NCI-H460 (cell line): ENCODE results near the gene BBLN. TPM values are rescaled to one million over a fixed set of nuclear protein-coding genes. Genes with fewer than 3 reads are reported as not detected.

Experiments
- DNase-seq: peaks from one replicate; pipeline ENCODE4 v3.0.0-alpha.2; 2016; ENCODE audit warnings: low read depth; ENCODE audit errors: extremely low read depth
- total RNA-seq: library from RNA; depleted of rRNA; stranded (reverse); fragments of >200 nt; shearing (Covaris generic); gene quantifications from 2 replicates; pipeline ENCODE4 v1.2.3, GENCODE V29; 2014

Gene BBLN
- total RNA-seq, 1 experiment from 2014 or later, result 86.7 TPM

DNA sequence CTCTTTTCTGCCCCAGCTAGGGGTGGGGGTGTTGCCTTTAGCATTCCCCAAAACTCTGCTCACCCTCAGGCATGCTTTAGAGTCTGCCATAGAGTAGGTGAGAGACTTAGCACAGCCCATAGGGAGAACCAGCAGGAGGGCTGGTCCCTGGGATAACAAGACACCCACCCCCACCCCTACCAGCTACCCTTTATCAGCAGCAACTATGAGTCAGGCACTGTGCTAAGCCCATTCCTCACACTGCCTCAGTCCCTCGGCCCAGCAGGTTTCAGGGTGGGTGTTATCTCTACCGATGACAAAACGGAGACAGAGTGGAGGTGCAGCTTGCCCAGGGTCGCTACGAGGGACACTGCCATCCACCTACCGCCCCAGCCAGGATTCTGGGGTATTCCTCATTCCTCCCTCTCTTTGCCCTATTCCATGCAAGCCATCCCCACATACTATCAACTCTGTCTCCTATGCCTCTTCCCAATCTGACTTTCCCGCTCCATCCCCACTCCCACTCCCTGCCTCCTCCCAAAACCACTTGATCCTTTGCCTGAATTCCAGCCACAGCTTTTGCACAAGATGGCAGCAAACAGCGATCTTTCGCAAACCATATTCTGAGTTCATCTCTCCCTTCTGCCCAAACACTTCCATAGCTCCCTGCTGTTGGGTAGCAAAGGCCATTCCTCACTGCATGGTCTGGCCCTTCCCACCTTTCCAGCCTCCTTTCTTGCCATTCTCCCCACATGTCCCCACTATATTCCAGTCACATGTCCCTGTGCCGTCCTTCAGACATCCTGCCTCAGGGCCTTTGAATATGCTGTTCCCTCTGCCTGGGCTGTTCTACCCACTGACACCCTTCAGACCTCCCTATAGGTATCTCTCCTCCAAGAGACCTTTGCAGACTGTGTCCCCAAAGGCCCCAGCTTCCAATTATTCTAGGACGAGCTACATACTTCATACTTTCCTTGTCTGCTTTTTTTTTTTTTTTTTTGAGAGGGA is 26.2 kb downstream of the BBLN start:
- no peak for DNase-seq

DNA sequence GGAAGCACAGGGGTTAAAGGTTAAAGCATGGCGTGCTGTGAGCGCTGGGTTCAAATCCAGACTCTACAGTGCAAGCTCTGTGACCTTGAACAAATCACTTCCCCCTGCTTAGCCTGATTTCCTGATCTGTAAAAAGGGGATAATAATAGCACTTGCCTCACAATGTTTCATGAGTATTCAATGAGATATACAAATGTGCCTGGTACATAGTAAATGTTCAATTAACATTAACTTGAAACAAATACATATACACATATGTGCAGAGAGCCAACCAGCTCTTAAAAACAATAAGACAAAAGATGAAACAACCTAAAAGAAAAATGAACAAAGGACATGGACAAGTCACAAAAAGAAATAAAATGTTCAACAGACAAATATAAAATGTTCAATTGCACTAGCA is 27.3 kb downstream of the BBLN start:
- DNase-seq, result no peak

DNA sequence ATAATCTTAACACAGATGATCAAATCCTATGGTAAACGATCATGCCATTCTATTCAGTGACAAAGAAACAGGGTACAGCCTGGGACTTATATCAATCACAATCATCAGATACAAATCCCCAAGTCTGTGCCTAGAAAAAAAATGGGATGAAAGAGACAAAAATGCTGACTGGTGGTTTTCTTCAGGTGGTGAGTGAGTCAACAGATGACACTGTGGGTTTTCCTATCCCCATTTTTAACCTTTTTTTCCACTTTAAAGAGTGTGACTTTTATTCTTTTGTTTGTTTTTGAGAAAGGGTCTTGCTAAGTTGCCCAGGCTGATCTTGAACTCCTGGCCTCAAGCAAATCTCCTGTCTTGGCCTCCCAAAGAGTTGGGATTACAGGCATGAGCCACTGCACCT is 28.1 kb downstream of the BBLN start:
- DNase-seq, result no peak

DNA sequence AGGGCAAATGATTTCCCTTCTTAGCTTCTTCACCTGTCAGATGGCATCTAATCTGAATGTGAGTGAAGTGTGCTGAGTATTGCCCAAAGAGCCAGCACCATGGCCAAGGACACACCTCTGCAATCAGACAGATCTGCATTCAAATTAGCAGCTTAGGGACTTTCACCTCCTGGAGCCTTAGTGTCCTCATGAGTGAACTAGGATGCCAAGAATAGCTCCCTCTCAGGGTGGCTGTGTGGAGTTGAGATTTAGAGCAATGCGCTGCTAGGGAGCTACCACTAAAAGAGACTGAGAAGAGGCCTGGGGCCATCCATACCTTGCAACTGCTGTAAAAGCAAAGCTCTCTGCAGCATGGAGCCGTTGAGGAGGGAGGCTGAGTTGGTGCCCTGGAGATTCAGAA is 29.9 kb downstream of the BBLN start:
- DNase-seq, result no peak

DNA sequence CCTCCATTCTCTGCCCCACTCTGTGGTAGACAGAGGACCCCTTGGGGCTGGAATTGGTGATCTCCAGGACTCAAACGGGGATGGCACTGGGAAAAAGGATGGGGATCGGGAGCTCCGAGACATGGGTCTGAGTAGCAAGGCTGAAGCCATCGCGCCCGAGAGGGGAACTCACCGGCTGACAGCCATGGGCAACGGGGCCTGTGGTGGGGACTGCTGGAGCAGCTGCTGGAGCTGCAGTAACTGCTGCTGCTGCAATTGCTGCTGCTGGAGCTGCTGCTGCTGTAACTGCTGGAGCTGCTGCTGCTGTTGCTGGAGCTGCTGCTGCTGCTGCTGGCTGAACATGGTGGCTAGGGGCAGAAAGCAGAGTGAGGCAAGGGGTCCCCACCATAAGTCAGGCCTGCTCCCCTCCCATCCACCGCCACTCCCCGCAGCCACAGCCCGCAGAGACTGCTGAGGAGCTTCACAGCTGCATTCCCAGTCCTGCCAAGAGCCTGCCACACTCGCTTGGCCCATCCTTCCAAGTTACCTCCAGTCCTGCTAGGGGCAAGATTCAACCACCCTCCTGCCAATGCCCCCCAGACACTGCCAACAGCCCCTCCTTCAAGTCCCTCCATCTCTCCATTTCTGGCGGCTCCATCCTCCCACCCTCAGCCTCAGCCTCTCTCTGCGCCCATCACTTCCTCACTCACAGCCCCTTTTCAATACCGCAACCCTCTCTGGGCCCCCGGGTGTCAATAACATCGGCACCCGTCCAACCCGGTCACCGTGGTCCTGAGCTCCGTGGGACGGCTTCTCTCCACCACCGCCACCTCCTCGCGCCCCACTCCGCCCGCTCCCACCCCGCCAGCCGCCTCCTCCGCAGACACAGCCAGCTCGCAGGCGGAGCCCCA is 30.7 kb downstream of the BBLN start:
- no peak for DNase-seq

DNA sequence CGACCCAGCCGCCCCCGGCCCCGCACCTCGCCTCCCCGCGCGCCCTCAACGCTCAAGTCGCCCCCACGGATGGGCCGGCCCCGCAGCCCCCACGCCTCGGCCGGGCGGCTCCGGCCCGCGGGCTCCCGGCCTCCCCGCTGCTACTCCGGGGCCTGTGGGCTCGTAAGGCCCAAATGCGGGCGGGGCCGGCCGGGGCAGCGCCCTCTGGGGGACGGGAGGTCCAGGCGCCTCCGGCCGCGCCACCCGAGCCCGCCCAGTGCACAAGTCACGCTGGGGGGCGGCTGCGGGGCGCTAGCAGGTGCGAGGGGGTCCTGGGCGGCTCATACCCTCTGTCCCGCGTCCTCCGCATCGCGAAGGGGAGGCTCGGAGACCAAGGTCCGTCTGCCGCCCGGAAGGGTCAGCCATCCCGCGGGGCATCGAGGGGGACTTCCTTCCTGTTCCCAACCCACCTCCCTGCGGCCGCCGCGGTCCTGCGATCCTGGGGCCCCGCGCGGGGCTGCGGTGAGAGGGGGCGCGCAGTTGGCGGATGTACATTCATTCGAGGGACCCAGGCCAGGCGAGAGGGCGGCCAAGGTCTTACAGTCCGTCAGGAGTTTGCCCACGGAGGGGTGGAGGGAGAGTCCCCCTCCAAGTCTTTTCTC is 31.5 kb downstream of the BBLN start, which contains the start of gene CIZ1:
CIZ1 (minus strand) TSS at position 167 of the 641 bp plus-strand sequence. CDS start 715 bp downstream, outside the sequence.
- DNase-seq, result peak; percentile 73

DNA sequence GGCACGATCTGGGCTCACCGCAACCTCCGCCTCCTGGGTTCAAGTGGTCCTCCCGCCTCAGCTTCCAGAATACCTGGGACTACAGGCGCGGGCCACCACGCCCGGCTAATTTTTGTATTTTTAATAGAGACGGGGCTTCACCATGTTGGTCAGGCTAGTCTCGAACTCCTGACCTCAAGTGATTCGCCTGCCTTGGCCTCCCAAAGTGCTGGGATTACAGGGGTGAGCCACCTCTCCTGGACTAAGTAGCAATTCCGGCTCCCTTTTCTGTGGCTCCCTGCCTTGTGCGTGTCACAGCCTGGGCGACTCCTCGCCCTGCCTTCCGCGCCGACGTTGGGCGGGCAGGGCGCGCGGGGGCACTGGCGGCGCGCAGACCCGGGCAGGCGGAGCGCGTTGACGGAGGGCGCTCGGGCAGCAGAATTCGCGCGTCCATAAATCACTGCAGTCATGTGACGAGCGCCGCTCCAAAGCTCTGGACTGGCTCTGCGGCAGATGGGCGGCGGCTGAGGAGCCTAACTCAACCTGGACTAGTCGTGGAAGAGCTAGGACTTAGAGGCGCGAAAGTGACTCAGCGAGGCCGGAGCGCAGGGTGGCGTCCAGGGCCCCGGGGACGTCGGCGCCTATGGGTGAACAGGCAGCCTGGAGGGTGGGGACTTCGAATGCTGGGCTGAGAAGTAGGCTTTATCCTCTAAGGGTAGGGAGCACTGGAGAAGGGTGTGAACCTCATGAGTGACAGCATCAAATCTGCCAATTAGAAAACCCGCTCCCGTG is 32.7 kb downstream of the BBLN start:
- DNase-seq, result peak; percentile 79

DNA sequence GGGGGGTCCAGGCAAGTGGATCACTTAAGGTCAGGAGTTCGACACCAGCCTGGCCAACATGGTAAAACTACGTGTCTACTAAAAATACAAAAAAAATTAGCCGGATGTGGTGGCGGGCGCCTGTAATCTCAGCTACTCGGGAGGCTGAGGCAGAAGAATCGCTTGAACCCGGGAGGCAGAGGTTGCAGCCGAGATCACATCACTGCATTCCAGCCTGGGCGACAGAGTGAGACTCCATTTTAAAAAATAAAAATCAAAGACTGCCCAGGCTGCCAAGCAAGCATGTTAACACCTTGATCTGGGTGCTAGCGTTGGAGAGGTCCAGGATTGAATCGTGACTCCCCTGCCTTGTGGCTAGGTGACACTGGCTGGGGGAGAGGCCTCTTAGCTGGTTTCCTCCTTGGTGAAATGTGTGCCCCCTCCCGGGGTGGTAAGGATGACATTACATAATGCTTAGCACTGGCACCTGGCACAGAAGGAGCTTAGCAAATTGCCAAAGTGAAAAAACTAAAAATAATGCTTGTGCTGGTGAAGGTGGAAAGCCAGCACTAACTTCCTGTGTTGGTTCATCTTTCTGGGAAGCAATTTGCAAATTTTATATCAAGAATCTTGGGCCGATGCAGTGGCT is 33.5 kb downstream of the BBLN start:
- DNase-seq, result no peak

DNA sequence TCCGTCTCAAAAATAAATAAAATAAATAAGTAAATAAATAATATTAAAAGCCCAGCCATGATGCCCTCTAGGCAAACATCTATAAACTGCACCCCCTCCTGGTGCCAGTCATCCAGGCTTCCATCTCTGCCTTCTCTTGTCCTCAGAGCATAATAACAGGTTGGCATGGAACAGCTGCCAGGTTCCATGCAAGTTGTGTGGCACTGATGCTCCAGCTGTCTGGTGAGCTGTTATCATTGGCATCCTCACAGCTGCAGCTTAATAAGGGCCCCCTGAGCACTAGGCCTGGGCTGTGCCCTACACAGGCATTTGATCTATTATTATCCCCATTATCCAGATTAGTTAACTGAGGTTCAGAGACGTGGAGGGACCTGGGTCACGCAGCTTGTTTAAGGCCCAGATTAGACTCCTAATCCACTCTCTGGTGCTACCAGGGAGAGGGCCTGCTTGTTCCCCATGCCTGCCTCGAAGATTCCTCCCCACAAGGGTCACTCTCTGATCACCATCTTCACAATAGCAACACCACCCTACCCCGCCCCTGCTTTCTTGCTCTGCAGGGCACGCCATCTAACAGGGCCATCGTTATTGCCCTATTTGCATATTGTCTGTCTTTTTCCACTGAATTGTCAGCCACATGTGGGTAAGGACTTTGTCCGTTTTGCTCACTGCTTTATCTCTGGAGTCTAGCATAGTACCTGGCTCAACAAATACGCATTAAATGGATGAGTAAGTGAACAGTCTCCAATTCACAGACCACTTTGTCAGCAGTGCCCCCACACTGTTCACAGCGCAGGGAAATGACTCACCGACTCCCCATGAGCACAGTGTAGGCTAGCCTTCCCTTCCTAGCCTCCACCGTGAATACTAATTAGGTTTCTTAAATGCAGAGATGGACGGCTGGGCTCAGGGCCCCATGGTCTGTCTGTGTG is 41.6 kb downstream of the BBLN start:
- no peak for DNase-seq

DNA sequence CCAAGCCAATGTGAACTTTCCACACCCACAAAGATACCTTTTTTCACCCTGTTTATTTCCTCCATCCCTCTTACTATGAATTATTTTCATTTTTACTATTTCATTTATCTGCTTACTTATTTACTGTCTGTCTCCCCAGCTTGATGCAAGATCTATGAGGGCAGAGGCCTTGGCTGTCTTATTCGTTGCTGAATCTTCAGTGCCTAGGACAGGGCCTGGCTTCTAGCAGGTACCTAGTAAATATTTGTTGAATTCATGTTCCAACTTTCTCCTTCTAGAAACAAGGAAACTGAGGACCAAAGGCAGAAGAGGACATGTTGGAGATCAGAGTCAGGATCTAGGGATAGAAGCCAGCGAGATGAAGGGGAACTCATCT is 42.6 kb downstream of the BBLN start:
- no peak for DNase-seq

DNA sequence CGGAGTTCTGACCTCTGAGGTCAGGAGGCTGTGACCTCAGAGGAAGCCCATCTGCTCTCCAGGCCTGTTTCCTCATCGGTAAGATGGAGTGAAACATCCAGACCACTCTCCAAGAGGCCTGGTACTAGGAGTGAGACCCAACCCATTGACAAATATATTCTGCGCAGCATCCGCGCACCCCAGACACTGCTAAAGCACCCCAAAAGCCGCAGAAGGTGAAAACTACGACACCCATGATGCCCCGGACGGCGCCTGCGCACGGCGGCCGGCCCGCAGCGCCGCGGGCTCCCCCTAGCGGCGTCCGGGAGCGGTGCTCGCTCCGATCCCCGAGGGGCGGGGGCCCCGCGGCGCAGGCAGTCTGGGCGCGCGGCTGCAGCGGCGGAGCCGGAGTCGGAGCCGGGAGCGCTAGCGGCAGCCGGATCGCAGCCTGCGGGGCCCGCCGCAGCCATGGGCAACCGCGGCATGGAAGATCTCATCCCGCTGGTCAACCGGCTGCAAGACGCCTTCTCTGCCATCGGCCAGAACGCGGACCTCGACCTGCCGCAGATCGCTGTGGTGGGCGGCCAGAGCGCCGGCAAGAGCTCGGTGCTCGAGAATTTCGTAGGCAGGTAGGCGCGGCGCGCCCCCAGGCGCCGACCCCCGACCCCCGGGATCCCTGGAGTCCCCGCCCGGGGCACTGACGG is 43.1 kb downstream of the BBLN start, which contains the start of gene DNM1:
DNM1 (plus strand) TSS at position 356 of the 683 bp plus-strand sequence; CDS start at position 448, 92 bp downstream.
- DNase-seq, result peak; percentile 39

DNA sequence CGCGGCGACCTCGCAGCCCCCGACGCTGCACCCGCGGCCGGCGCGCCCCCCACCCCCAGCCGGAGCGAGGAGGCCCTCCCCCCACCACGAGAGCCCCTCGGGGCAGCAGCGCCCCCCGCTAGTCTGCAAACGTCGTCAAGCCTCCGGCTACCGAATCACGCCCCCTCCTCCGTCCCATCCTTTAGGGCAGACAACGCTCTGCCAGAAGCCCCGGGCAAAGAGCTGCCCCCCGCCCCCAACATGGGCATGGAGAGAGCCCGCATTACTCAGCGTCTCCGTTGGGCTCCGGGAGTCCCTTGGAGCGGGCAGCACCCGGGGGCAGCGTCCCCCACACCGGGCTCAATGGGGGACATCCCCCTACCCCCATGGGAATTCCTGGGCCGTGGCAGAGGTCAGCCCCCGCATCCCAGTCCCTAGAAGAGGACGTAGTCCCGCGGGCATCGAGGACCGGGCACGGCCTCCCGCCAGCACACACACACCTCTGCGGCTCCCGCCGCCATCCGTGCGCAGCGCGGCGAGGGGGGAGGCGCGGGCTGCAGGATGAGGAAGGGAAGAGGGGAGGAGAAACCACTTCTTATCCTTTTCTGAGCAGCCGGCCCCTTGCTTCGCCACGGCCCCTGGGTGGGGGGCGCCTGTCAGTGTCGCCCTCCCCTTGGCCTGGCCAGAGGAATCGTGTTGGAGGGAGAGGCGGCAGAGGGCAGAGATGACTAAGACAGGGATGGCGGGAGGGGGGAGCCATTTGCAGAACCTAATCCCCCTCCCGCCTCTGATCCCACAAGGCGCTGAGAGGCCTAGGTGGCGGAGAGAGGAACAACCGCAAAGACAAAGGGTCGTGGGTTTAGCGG is 43.9 kb downstream of the BBLN start:
- DNase-seq, result no peak

DNA sequence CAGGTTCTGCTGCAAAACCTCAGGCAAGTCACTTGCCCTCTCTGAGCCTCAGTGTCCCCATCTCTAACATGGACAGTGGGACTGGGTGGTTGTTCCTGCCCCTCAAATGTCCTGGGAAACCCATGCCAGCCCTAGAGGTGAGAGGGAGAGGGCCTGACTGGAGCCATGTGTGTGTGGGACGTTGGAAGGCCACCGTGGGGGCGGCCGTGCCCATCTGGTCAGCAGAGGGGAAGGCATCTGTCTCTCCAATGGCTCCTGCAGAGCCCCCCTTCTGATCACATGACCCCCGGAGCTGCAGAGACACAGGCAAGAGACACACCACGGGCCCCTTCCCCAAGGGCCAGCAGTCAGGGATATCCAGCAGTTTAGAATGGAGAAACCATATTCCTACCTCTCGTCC is 44.8 kb downstream of the BBLN start:
- no peak for DNase-seq

DNA sequence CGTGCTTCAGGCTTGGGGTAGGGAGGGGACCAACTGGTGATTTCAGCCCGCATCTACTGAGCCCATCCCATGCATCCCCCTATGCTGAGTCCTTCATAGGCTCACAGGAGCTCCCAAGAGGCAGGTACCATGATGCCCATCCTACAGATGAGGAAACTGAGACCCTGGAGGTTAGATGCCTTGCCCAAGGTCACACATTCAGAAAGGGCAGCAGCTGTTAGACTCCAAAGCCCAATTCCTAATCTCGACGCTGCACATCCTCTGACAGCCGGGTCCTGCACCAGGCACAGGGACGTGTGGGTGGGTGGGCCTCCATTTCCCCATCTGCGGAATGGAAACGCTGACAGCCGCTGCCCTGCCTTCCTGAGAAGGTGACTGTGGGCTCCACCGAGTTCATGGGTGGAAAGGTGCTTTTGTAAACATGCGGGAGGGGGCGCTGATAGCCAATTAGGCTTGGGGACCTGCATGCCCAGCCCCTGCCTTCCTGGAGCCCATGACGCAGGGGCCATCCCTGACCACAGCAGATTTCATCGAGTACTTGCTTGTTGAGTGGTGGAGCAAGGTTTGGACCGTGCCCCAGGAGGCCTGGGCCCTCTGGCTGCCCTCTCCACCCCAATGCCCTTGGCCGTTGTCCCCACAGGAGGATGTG is 45.4 kb downstream of the BBLN start:
- no peak for DNase-seq

DNA sequence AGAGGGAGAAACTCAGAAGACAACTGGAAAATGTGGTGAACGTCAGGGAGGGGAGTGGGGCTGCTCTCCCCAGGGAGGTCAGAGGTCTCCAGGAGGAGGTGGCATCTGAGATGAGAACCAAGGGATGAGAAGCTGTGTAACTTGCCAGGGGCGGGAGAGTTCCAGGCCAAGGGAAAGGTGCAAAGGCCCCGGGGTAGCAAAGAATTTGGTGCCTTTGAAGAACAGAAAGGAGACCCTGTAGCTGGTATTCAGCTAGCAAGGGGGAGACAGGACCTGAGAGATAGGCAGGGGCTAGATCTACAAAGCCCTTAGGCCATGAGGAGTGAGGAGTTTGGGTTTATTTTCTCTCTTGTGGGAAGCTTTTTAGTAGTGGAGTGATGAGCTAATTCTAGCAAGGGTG is 46.4 kb downstream of the BBLN start:
- DNase-seq, result no peak
